Stimulated activated CD4-positive, alpha-beta T cell treated with anti-CD3 and anti-CD28 coated beads, Interleukin-1b, Interleukin-23, amount 100 ng/mL, for 48 hours (primary cell): ENCODE data around the gene ZNF792.
"Not testable (repeated sequence)": the region's sequence is repeated elsewhere in the genome, so short reads cannot be mapped to it uniquely, and the experiment has no call there.

Experiments used
- DNase-seq: peaks from one replicate; pipeline ENCODE4 v3.0.0-alpha.2; 2020

Gene ZNF792

GRCh38 chr19:34998777-34999497 lies 34.9 kb upstream of the ZNF792 start:
- no peak for DNase-seq

DNA sequence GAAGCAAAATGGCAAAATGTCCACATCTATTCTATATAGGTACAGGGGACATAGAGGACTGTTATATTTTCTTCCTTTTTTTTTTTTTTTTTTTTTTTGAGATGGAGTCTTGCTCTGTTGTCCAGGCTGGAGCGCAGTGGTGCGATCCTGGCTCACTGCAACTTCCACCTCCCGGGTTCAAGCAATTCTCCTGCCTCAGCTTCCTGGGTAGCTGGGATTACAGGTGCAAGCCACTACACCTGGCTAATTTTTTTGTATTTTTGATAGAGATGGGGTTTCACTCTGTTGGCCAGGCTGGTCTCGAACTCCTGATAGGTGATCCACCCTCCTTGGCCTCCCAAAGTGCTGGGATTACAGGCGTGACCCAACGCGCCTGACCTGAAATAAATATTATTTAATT lies 34.2 kb upstream of the ZNF792 start:
- DNase-seq = not testable (repeated sequence)

DNA sequence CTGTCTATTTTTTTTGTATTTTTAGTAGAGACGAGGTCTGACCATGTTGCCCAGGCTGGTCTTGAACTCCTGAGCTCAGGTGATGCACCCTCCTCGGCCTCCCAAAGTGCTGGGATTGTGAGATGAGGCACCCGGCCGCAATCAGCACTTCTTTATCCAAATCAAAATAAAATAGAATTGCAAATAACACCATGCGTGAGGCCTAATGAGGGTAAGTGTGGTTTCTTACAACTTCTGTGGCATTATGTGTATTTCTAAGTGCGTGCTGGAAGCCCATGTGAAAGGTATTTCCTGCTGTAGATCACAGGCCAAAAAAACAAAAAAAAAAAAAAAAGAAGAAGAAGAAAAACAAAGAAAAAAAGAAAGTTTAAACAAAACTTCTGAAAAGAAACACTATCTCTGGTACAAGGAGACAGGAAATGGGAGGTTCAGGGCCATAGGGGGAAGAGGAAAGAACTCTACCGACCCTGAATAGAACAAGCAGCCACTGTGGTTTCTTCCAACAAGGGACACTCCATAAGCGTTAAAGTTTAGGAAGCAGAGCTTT lies 33.1 kb upstream of the ZNF792 start:
- DNase-seq = no peak

- DNase-seq = no peak
Measured at GRCh38 chr19:34995551-34995950, 31.5 kb upstream of the ZNF792 start.

GRCh38 chr19:34994643-34995541 lies 30.9 kb upstream of the ZNF792 start:
- DNase-seq = no peak

GRCh38 chr19:34994286-34994642 lies 30.2 kb upstream of the ZNF792 start:
- DNase-seq = no peak

DNA sequence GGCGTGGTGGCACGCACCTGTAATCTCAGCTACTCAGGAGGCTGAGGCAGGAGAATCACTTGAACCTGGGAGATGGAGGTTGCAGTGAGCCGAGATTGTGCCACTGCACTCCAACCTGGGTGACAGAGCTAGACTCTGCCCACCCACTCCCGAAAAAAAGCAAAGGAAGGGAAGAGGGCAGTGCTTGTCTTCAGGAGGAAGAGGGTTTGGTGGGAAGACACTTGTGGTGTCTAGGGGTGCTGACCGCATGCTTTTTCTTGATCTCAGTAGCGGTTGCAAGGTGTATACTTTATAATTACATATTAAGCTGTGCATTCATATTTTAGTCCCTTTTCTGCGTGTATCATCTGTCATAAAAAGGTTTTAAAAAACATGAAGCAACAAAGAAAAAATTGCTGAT lies 28.6 kb upstream of the ZNF792 start:
- not testable (repeated sequence) for DNase-seq

DNA sequence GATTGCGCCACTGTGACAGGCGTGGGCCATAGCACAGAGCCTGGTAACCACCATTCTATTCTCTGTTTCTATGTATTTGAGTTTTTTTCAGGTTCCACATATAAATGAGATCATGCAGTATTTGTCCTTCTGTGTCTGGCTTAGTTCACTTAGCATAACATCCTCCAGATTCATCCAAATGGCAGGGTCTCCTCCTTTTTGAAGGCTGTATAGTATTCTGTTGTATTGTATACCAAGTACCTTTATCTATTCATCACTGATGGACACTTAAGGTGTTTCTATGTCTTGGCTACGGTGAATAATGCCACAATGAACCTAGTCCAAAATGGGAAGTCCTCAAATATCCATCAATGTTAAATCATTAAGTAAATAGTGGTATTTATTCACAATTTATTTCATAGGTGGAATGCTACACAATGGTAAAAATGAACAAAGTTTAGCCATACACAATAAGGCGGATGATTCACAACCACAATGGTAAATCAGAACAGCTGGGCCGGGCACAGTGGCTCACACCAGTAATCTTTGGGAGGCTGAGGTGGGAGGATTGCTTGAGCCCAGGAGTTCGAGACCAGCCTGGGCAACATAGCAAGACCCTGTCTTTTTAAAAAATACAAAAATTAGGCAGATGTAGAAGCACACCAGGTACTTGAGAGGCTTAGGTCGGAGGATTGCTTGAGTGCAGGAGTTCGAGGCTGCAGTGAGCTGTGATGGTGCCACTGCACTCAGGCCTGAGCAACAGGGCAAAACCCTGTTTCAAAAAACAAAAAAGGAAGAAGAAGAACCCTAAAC lies 27.7 kb upstream of the ZNF792 start:
- no peak for DNase-seq

- DNase-seq = peak; percentile 78
Measured at GRCh38 chr19:34990578-34991192, 26.7 kb upstream of the ZNF792 start.

- no peak for DNase-seq
Measured at GRCh38 chr19:34989298-34989697, 25.3 kb upstream of the ZNF792 start.

DNA sequence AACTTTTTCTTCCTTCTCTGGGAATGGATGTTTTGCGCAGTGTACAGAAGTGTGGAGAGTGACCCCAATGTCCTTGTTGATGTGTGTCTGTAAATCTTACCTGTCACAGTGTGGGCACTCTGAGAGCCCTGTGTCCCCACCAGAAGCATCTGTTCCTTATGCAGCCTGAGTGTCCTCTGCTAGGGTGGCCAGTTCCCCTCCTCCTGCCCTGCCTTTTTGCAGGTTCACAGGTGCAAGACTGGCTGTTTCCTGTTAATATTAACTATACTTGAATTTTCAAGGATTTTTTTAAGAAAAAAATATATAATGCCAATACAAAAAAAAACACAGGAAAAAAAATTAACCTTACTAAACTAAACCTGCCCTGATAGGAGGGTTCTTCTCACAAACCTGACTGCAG lies 24.1 kb upstream of the ZNF792 start:
- no peak for DNase-seq

- DNase-seq = no peak
Measured at GRCh38 chr19:34985249-34986022, 21.4 kb upstream of the ZNF792 start.

GRCh38 chr19:34984287-34984686 lies 20.3 kb upstream of the ZNF792 start:
- DNase-seq = no peak

- no peak for DNase-seq
Measured at GRCh38 chr19:34983786-34984185, 19.8 kb upstream of the ZNF792 start.

- DNase-seq = no peak
Measured at GRCh38 chr19:34982275-34982674, 18.2 kb upstream of the ZNF792 start.

DNA sequence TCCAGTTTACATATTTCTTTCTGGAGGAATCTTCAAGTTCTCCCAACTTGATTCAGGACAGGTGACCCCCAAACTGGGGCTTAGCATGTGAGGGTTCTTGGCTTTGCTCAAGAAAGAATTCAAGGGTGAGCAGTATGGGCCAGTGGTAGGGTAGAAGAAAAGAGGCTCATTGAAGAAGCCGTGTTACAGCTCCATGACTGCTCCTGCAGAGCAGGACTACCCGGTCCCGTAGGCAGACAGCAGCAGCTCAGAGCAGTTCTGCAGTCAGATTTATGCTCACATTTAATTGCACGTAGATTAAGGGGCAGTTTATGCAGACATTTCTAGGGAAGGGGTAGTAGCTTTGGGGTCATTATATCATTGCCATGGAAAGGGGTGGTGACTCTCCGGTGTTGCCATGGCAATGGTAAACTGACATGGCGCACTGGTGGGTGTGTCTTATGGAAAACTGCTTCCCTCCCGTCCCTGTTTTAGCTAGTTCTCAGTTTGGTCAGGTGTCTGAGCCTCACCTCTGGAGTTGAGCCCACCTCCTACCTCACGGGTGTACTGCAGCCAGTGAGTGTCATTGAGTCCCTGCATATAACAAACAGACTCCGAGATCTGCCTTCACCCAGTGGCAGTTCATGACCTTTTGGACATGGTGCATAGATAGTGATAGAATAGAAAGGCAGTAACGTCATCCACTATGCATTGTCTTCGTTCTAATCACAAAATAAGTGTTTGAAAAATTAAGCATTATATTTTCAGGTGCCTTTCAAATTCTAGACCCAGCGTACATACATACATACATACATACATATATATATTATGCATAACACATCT lies 16.0 kb upstream of the ZNF792 start:
- DNase-seq = no peak

DNA sequence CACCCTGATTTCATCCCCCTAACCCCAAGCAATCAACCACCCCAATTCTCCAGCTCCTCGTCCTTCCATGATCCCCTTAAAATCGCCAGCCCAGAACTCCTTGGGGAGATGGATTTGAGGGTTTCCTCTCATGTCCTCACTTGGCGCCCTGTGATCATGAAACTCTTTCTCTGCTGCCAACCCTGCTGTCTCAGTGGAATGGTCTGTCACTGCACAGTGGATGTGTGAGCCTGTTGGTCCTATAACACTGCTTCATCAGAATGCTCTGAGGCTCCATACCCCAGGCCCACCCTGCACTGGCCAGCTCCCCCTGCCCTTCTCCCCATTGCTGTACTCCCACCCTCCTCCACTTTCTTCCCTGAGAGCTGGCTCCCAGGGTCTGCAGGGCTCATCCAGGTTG lies 12.6 kb upstream of the ZNF792 start:
- DNase-seq = no peak

- DNase-seq = no peak
Measured at GRCh38 chr19:34975056-34975455, 11.0 kb upstream of the ZNF792 start.

GRCh38 chr19:34974646-34975045 lies 10.6 kb upstream of the ZNF792 start:
- no peak for DNase-seq

DNA sequence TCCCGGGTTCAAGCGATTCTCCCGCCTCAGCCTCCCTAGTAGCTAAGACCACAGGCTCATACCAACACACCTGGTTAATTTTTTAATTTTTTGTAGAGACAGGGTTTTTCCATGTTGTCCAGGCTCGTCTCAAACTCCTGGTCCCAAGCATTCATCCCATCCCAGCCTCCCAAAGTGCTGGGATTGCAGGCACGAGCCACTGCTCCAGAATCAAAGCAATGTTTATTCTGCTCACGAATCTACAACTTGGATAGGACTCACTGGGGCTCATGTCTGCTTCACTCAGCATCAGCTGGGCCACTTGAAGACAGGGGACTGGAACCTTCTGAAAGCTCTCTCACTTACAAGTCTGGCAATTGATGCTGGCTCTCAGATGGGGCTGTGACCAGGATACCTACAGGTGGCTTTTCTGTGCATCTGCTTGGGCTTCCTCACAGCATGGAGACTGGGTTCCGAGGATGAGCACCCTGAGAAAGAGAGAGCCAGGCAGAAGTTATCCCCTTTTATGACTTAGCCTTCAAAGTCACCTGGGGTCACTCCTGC lies 8.2 kb upstream of the ZNF792 start:
- no peak for DNase-seq
